B cell (primary cell): ENCODE measurements around the gene TIFAB. TPM values are rescaled to one million over a fixed set of nuclear protein-coding genes. Genes with fewer than 3 reads are reported as not detected.

Source experiments
- ATAC-seq: fragments of 200-7000 bp; cut with Tn5 transposase; one replicate; pipeline ENCODE4 v1.10.0; 2021; ENCODE audit warnings: low read depth, mild to moderate bottlenecking, moderate number of reproducible peaks, moderate library complexity
- CTCF ChIA-PET: fragments of 350-600 bp; sonication (Branson Sonifier 250); formaldehyde crosslinking; loops from one replicate; lab custom pipeline; 2021; ENCODE audit warnings: antibody characterized with exemption, inconsistent platforms; lab: Charles Lee
- POLR2A ChIA-PET: fragments of 350-600 bp; sonication (Branson Sonifier 250); formaldehyde crosslinking; loops from one replicate; lab custom pipeline; 2021; ENCODE audit warnings: antibody characterized with exemption; lab: Charles Lee
- DNase-seq: peaks from one replicate; pipeline ENCODE4 v3.0.0; 2013
- H2AFZ ChIP-seq: 2 replicates; pipeline ENCODE4 v1.6.1; 2012; ENCODE audit warnings: mild to moderate bottlenecking, low read depth, low read length; ENCODE audit not compliant: insufficient read depth, poor library complexity, severe bottlenecking
- H3K27ac ChIP-seq, 2 donors: 1 replicate in 1 of 2; 2 replicates in 1 of 2; pipeline ENCODE4 v1.5.1; 2012 to 2013; ENCODE audit warnings: low read length in 2 of 2, mild to moderate bottlenecking in 2 of 2, moderate library complexity in 1 of 2
- H3K27me3 ChIP-seq, 4 experiments: fragments of 200-600 bp in 1 of 4; sonication (generic) in 1 of 4; replicated peaks in 1 of 4; 1 replicate in 2 of 4; 2 replicates in 2 of 4; pipeline versions ENCODE4 v1.6.1 to v1.7.0; 2013 to 2016; ENCODE audit warnings: low read length in 3 of 4, mild to moderate bottlenecking in 2 of 4, mixed read lengths in 1 of 4, moderate library complexity in 1 of 4; ENCODE audit not compliant: insufficient read depth in 4 of 4, control insufficient read depth in 3 of 4; ENCODE audit errors: control extremely low read depth in 1 of 4
- H3K36me3 ChIP-seq, 2 experiments: replicated peaks in 1 of 2; 1 replicate in 1 of 2; 2 replicates in 1 of 2; pipeline versions ENCODE4 v1.6.1 to v1.7.1; 2013; ENCODE audit warnings: low read length in 1 of 2; ENCODE audit not compliant: insufficient read depth in 2 of 2, control insufficient read depth in 1 of 2; ENCODE audit errors: control extremely low read depth in 1 of 2, extremely low read depth in 1 of 2
- H3K4me1 ChIP-seq, 2 donors: fragments of 200-600 bp in 1 of 2; sonication (generic) in 1 of 2; 1 replicate in 1 of 2; 2 replicates in 1 of 2; pipeline versions ENCODE4 v1.5.1 to v1.6.1; 2013 to 2017; ENCODE audit warnings: low read length in 2 of 2; ENCODE audit not compliant: control insufficient read depth in 2 of 2, insufficient read depth in 2 of 2
- H3K4me2 ChIP-seq: replicated peaks from 2 replicates; pipeline ENCODE3; 2012; ENCODE audit warnings: mild to moderate bottlenecking, low read depth, low read length; ENCODE audit not compliant: poor library complexity, severe bottlenecking
- H3K4me3 ChIP-seq, 5 experiments: fragments of 200-600 bp in 1 of 5; sonication (generic) in 1 of 5; 1 replicate in 3 of 5; 2 replicates in 2 of 5; pipeline versions ENCODE4 v1.5.1 to v1.7.0; 2011 to 2016; ENCODE audit warnings: low read length in 4 of 5, mild to moderate bottlenecking in 4 of 5, low read depth in 2 of 5, control low read depth in 1 of 5, moderate library complexity in 1 of 5; ENCODE audit not compliant: insufficient read depth in 1 of 5; ENCODE audit errors: control extremely low read depth in 1 of 5, extremely low read depth in 1 of 5
- H3K79me2 ChIP-seq: fragments of 200-600 bp; sonication (generic); one replicate; pipeline ENCODE4 v1.6.0; 2016; ENCODE audit warnings: low read length; ENCODE audit not compliant: control insufficient read depth, insufficient read depth
- H3K9ac ChIP-seq: fragments of 200-600 bp; sonication (generic); 2 replicates; pipeline ENCODE4 v1.6.1; 2017; ENCODE audit warnings: mild to moderate bottlenecking, low read length, moderate library complexity
- H3K9me3 ChIP-seq, 3 donors: one replicate each; pipeline versions ENCODE4 v1.6.1 to v1.7.1; 2013; ENCODE audit warnings: low read length in 2 of 3; ENCODE audit not compliant: control insufficient read depth in 2 of 3, insufficient read depth in 1 of 3; ENCODE audit errors: control extremely low read depth in 1 of 3
- H4K20me1 ChIP-seq: 2 replicates; pipeline ENCODE4 v1.6.0; 2012; ENCODE audit warnings: mild to moderate bottlenecking, low read length; ENCODE audit not compliant: insufficient read depth, control insufficient read depth, poor library complexity, severe bottlenecking
- H3K27ac Mint-ChIP-seq: one replicate; pipeline ENCODE4 v1.8.0; 2021; ENCODE audit warnings: mixed read lengths
- H3K27me3 Mint-ChIP-seq: one replicate; pipeline ENCODE4 v1.8.0; 2021; ENCODE audit warnings: mixed read lengths
- H3K4me1 Mint-ChIP-seq: one replicate; pipeline ENCODE4 v1.8.0; 2021; ENCODE audit warnings: mixed read lengths
- H3K4me3 Mint-ChIP-seq: one replicate; pipeline ENCODE4 v1.8.0; 2021; ENCODE audit warnings: mixed read lengths
- H3K9me3 Mint-ChIP-seq: one replicate; pipeline ENCODE4 v1.8.0; 2022; ENCODE audit warnings: mixed read lengths; ENCODE audit not compliant: insufficient read depth
- EZH2 ChIP-seq: IDR thresholded peaks from 2 replicates; pipeline ENCODE4 v1.6.1; 2012; ENCODE audit warnings: borderline replicate concordance, low read depth, mild to moderate bottlenecking, moderate library complexity, low read length; ENCODE audit not compliant: insufficient read depth, poor library complexity, severe bottlenecking
- WGBS: methylation state at CpG from one replicate; pipeline ENCODE4 v1.1.5; 2013; ENCODE audit warnings: missing lambda C conversion rate; ENCODE audit not compliant: insufficient coverage; 5-methylcytosine and 5-hydroxymethylcytosine counted together
- intact Hi-C: fragments of 100-400 bp; cut with micrococcal nuclease; formaldehyde crosslinking; loops from one replicate; pipeline ENCODE4 v1.10.0; 2022
- polyA plus RNA-seq: library from polyadenylated mRNA; depleted of rRNA; stranded (reverse); fragments of >200 nt; gene quantifications from 2 replicates; pipeline ENCODE4 v1.2.3, GENCODE V29; 2012
- total RNA-seq, 2 donors: library from RNA; stranded (reverse); fragments of 120-200 nt in 1 of 2; gene quantifications; 1 replicate in 1 of 2; 2 replicates in 1 of 2; pipeline versions ENCODE4 v1.2.3 to v1.2.4, GENCODE V29; 2013 to 2022
- TF ChIP-seq, protein P1 (sequence below): fragments of 200-600 bp; IDR thresholded peaks from one replicate; pipeline ENCODE4 v1.8.0; 2022; ENCODE audit warnings: antibody characterized with exemption, mild to moderate bottlenecking

The TIFAB gene
- total and polyA plus RNA-seq, 2 donors (not counting 1 experiment from before 2014, with no cell fraction given) = not detected

DNA sequence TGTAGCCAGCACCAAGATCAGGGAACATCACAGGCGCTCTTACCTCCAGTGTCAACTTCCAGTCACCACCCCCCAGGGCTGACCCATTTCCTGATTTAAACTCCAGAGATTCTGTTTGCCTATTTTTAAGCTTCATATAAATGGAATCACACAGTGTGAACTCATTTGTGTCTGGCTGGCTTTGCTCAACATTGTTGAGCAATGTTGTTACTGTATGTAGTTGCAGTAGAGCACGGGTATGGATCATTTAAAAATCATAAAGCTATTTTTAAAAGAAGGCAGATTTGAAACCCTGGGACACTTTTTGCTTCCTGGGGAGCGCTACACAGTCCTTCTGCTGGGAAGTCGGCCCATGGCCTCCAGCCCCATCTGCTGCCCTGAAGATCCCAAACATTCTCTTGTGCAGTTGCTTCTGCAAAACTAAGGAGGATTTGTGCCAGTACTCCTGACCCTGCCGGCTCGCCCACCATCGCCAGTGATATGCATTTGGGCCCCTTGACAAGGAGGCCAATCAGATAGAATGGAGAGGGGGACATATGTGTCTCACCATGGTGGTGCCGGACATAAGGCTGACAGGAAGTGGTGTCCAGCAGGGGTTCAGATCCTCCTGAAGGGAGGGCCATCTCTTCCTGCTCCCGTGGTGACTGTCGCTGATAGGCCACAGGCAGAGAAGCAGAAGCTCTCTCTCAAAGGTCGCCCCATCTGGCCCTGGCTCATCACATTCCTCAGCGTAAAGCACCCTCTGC is 18.3 kb downstream of the TIFAB start:
- H3K4me1 Mint-ChIP-seq = peaks cover 19% of the 10 kb centered on the region
- ATAC-seq = no peak

DNA sequence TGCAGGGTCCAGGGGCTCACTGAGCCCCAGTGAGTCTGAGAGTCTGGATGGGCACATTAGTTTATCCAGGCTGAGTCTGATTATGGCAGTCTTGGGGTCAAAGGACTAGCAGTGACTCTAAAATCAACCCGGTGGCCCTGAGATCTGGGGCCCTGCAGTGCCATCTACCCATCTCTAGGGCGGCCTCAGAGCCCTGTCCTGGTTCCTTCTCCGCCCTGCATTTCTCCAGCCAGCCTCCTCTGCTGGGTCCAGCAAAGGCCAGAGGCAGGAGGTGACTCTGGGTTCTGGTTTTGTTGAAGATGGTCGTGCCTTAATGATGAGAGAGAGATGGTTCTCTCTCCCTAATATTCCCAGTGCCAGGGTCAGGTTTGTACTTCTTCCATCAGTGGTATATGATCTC is 20.0 kb downstream of the TIFAB start:
- Histone ChIP-seq H3K27ac (no peak overlapping the region), H3K36me3 (no peaks in the 10 kb centered on the region), H3K4me2 (no peak overlapping the region), H4K20me1 (no peaks in the 10 kb centered on the region), H3K79me2 (no peaks in the 10 kb centered on the region), H3K4me1 (peaks cover 6 to 7% of the 10 kb centered on the region in 2 donors), H3K9ac (no peak overlapping the region), H3K27me3 (peaks cover 0 to 9% (median 2%) of the 10 kb centered on the region in 4 experiments), H3K9me3 (peaks cover 0 to 9% (median 0%) of the 10 kb centered on the region in 3 donors), H3K4me3 (no peak overlapping the region), H2AFZ (no peak overlapping the region)
- no peak overlapping the region for H3K4me3 Mint-ChIP-seq
- WGBS = 94% methylated on average over 3 of the region's 4 CpGs
- no peak for DNase-seq
- H3K4me1 Mint-ChIP-seq = peaks cover 8% of the 10 kb centered on the region
- intact Hi-C loops = no loop called here
- ATAC-seq = no peak
- H3K27me3 Mint-ChIP-seq = peaks cover 15% of the 10 kb centered on the region
- ChIA-PET POLR2A (no interaction called here), CTCF (no interaction called here)
- H3K27ac Mint-ChIP-seq = no peak overlapping the region
- no peak for TF ChIP-seq EZH2
- TF ChIP-seq, protein P1, sequence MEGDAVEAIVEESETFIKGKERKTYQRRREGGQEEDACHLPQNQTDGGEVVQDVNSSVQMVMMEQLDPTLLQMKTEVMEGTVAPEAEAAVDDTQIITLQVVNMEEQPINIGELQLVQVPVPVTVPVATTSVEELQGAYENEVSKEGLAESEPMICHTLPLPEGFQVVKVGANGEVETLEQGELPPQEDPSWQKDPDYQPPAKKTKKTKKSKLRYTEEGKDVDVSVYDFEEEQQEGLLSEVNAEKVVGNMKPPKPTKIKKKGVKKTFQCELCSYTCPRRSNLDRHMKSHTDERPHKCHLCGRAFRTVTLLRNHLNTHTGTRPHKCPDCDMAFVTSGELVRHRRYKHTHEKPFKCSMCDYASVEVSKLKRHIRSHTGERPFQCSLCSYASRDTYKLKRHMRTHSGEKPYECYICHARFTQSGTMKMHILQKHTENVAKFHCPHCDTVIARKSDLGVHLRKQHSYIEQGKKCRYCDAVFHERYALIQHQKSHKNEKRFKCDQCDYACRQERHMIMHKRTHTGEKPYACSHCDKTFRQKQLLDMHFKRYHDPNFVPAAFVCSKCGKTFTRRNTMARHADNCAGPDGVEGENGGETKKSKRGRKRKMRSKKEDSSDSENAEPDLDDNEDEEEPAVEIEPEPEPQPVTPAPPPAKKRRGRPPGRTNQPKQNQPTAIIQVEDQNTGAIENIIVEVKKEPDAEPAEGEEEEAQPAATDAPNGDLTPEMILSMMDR = no peak
- H3K9me3 Mint-ChIP-seq = peaks cover 6% of the 10 kb centered on the region

More for the DNA sequence above, 18.3 kb downstream of the TIFAB start:
- Histone ChIP-seq H2AFZ (no peak overlapping the region), H3K27me3 (peaks cover 0 to 9% (median 2%) of the 10 kb centered on the region in 4 experiments), H4K20me1 (no peaks in the 10 kb centered on the region), H3K9me3 (peaks cover 0 to under 1% (median 0%) of the 10 kb centered on the region in 3 donors), H3K4me3 (no peak overlapping the region), H3K4me2 (no peak overlapping the region), H3K79me2 (no peaks in the 10 kb centered on the region), H3K27ac (no peak overlapping the region), H3K4me1 (peaks cover 14 to 22% of the 10 kb centered on the region in 2 donors), H3K36me3 (no peaks in the 10 kb centered on the region), H3K9ac (no peak overlapping the region)
- no peak for TF ChIP-seq EZH2
- TF ChIP-seq, protein P1 = no peak
- Mint-ChIP-seq H3K27me3 (peaks cover 10% of the 10 kb centered on the region), H3K9me3 (peaks cover 2% of the 10 kb centered on the region), H3K4me3 (no peak overlapping the region), H3K27ac (no peak overlapping the region)
- no peak for DNase-seq
- ChIA-PET CTCF (interaction anchor here (1.4 kb wide), 1 partner anchor 8 kb away, joined by 4 read pairs; no protein-coding TSS in a partner anchor), POLR2A (no interaction called here)
- intact Hi-C loops = no loop called here
- 76% methylated on average over 8 of the region's 12 CpGs for WGBS
